Smooth muscle cell of the pulmonary artery (primary cell): ENCODE data around the gene RPS6KA5. TPM values are rescaled to one million over a fixed set of nuclear protein-coding genes. Genes with fewer than 3 reads are reported as not detected.

ENCODE experiments used
- total RNA-seq: library from RNA; depleted of rRNA; stranded (reverse); fragments of >200 nt; gene quantifications from 2 replicates; pipeline ENCODE4 v1.2.3, GENCODE V29; 2014

Gene RPS6KA5
- 1.4 and 1.6 TPM in 2 replicates for total RNA-seq

DNA sequence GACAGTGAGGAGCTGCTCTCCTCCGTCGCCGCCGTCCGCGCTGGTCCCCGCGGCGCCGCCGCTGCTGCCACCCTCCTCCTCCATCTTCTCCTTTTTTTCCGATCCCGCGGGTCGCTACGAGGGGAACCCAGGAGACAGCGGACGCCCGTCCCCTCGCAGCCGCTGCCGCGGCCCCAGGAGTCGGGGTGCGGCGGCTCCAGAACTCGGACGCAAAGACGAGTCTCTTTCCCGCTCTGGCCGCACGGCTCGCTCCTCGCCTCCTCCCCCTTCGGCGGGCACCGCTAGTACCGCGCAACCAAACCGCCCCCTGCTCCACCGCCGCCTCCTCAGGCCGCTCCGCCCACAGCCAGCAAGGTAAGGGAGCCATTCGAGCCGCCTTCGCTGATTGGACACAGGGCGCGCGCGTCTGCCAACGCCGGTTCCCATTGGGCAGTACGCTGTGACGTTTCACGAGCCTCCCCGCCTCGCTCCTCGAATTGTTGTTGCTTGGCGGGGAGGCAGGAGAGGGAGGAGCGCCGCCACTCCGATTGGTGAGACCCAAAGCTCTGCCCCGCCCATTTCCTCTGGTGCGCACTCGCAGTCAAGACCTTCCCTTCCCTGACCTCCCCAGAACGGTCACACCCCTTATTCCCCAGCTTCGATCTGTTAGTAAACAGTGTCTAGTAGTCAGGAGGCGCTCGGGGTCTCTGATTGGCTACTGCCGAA, at the start of gene RPS6KA5:
Gene RPS6KA5 (minus strand): TSS at position 291 of the 705 bp plus-strand sequence. CDS start 207 bp downstream, at position 84.

DNA sequence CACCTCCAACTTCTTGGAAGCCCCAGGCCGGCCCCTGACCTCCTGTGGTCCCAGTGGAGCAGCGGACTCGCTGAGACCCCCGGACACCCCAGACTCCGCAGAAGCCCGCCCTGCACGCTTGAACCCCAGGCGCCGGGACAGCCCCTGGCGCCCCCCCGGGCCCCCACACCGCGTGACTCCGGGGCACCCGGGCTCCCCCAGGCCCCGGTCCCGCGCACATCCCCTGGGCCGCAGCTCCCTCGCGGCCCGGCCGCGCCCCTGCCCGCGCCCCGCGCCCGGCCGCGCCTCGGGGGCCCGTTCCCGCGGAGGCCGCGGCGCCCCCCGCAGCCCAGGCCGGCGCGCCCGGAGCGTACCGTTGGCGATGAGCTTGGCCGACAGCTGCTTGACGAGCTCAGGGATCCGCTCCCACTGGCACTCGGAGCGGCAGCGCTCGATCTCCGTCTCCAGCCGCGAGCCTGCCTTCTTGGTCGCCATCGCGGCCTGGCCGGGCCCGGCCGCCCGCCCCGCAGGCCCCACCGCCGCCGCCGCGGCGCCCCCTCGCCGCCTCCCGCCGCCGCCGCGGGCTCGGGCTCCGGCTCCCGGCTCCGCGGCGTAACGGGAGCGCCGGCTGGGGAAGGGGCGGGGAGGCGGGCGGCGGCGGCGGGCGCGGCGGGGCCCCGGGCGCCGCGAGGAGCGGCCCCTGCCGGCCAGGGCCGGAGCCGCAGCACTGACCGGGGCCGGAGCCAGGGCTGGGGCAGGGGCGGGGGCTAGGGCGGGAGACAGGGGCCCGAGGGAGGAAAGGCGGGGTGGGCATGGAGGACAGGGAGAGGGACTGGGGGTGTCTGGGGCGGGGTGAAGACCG, 244.4 kb downstream of the RPS6KA5 start, which contains the start of gene TTC7B:
Gene TTC7B (minus strand): TSS at position 609 of the 841 bp plus-strand sequence. CDS start 135 bp downstream, at position 474.

Other genes with a start within 250 kb of the RPS6KA5 start
- 33.4 and 54.6 TPM in 2 replicates for gene TTC7B, start 244.2 kb downstream of the RPS6KA5 start, total RNA-seq
- gene DGLUCY, start 53.4 kb upstream of the RPS6KA5 start, total RNA-seq, result 44.7 and 46.1 TPM in 2 replicates
- 1.4 and 10.6 TPM in 2 replicates for gene GPR68, start 184.1 kb upstream of the RPS6KA5 start, total RNA-seq